Activated CD8-positive, alpha-beta T cell treated with anti-CD3 and anti-CD28 coated beads, Interleukin-2, amount 10 ng/mL, durations not matched to agents 7 days and 5 days (primary cell): ENCODE data around the gene OSBPL10. TPM values are rescaled to one million over a fixed set of nuclear protein-coding genes. Genes with fewer than 3 reads are reported as not detected.

Source experiments
- ATAC-seq: fragments of 150-1000 bp; cut with Tn5 transposase; one replicate; pipeline ENCODE4 v1.10.0; 2021; ENCODE audit warnings: moderate library complexity
- CTCF ChIA-PET: fragments of 350-600 bp; sonication (Branson Sonifier 250); formaldehyde crosslinking; loops from one replicate; lab custom pipeline; 2021; ENCODE audit warnings: antibody characterized with exemption; lab: Charles Lee
- POLR2A ChIA-PET: fragments of 350-600 bp; sonication (Branson Sonifier 250); formaldehyde crosslinking; loops from one replicate; lab custom pipeline; 2021; ENCODE audit warnings: antibody characterized with exemption; lab: Charles Lee
- DNase-seq: peaks from one replicate; pipeline ENCODE4 v3.0.0-alpha.2; 2020
- H3K27ac Mint-ChIP-seq: one replicate; pipeline ENCODE4 v1.8.0; 2021; ENCODE audit warnings: mild to moderate bottlenecking, mixed read lengths
- H3K27me3 Mint-ChIP-seq: one replicate; pipeline ENCODE4 v1.8.0; 2021; ENCODE audit warnings: low read depth, mixed read lengths
- H3K36me3 Mint-ChIP-seq: one replicate; pipeline ENCODE4 v1.8.0; 2021; ENCODE audit warnings: low read depth, mixed read lengths
- H3K4me1 Mint-ChIP-seq: one replicate; pipeline ENCODE4 v1.8.0; 2021; ENCODE audit warnings: low read depth, mixed read lengths
- H3K4me3 Mint-ChIP-seq: one replicate; pipeline ENCODE4 v1.8.0; 2021; ENCODE audit warnings: mild to moderate bottlenecking, mixed read lengths
- H3K9me3 Mint-ChIP-seq: one replicate; pipeline ENCODE4 v1.8.0; 2022; ENCODE audit warnings: mixed read lengths; ENCODE audit not compliant: insufficient read depth
- total RNA-seq, 2 experiments: library from RNA; stranded (reverse); gene quantifications; one replicate each; pipeline ENCODE4 v1.2.3, GENCODE V29; 2021

Gene OSBPL10
- total RNA-seq, 2 experiments from 2014 or later: 0.05 to 0.53 TPM

- no peaks in the 10 kb centered on the region for H3K9me3 Mint-ChIP-seq
- CTCF ChIA-PET: no interaction called here
- H3K27ac Mint-ChIP-seq: no peak overlapping the region
- POLR2A ChIA-PET: no interaction called here
- DNase-seq (no peak), ATAC-seq (no peak)
- peaks cover 2% of the 10 kb centered on the region for H3K27me3 Mint-ChIP-seq
- no peaks in the 10 kb centered on the region for H3K4me1 Mint-ChIP-seq
- H3K4me3 Mint-ChIP-seq: no peak overlapping the region
- no peaks in the 10 kb centered on the region for H3K36me3 Mint-ChIP-seq
These were observed 12.1 kb downstream of the OSBPL10 start for GRCh38 chr3:31968927-31969418.

GRCh38 chr3:31968369-31968926 lies 12.6 kb downstream of the OSBPL10 start:
- no peak for ATAC-seq
- no peaks in the 10 kb centered on the region for H3K36me3 Mint-ChIP-seq
- H3K9me3 Mint-ChIP-seq: no peaks in the 10 kb centered on the region
- no peak for DNase-seq
- H3K27ac Mint-ChIP-seq: no peak overlapping the region
- H3K4me1 Mint-ChIP-seq: no peaks in the 10 kb centered on the region
- H3K4me3 Mint-ChIP-seq: no peak overlapping the region
- ChIA-PET POLR2A (no interaction called here), CTCF (no interaction called here)
- H3K27me3 Mint-ChIP-seq: peaks cover 2% of the 10 kb centered on the region

GRCh38 chr3:31967592-31967991 lies 13.5 kb downstream of the OSBPL10 start:
- Mint-ChIP-seq H3K36me3 (no peaks in the 10 kb centered on the region), H3K27me3 (peaks cover 2% of the 10 kb centered on the region), H3K27ac (no peak overlapping the region), H3K4me1 (peaks cover 4% of the 10 kb centered on the region), H3K4me3 (no peak overlapping the region), H3K9me3 (no peaks in the 10 kb centered on the region)
- POLR2A ChIA-PET: no interaction called here
- DNase-seq: no peak
- ATAC-seq: no peak
- CTCF ChIA-PET: interaction anchor here (0.6 kb wide), 1 partner anchor 267 kb away, joined by 3 read pairs; no protein-coding TSS in a partner anchor

GRCh38 chr3:31966978-31967591 lies 14.0 kb downstream of the OSBPL10 start:
- Mint-ChIP-seq H3K27me3 (peaks cover 2% of the 10 kb centered on the region), H3K4me1 (peaks cover 5% of the 10 kb centered on the region), H3K9me3 (no peaks in the 10 kb centered on the region), H3K27ac (no peak overlapping the region), H3K36me3 (no peaks in the 10 kb centered on the region), H3K4me3 (no peak overlapping the region)
- CTCF ChIA-PET: interaction anchor here (0.6 to 1.2 kb wide), 2 partner anchors 16 to 268 kb away, joined by 3 read pairs; no protein-coding TSS in a partner anchor
- ATAC-seq (no peak), DNase-seq (no peak)
- POLR2A ChIA-PET: no interaction called here

GRCh38 chr3:31962801-31963205 lies 18.3 kb downstream of the OSBPL10 start:
- no peak for ATAC-seq
- Mint-ChIP-seq H3K9me3 (no peaks in the 10 kb centered on the region), H3K36me3 (no peaks in the 10 kb centered on the region), H3K4me3 (no peak overlapping the region), H3K27ac (no peak overlapping the region), H3K27me3 (peaks cover 4% of the 10 kb centered on the region), H3K4me1 (peaks cover 5% of the 10 kb centered on the region)
- ChIA-PET CTCF (no interaction called here), POLR2A (no interaction called here)
- DNase-seq: no peak

GRCh38 chr3:31960793-31961431 lies 20.1 kb downstream of the OSBPL10 start:
- Mint-ChIP-seq H3K27ac (no peak overlapping the region), H3K9me3 (no peaks in the 10 kb centered on the region), H3K4me1 (peaks cover 5% of the 10 kb centered on the region), H3K4me3 (no peak overlapping the region), H3K27me3 (peaks cover 2% of the 10 kb centered on the region), H3K36me3 (no peaks in the 10 kb centered on the region)
- ChIA-PET CTCF (no interaction called here), POLR2A (no interaction called here)
- DNase-seq (no peak), ATAC-seq (no peak)

GRCh38 chr3:31959951-31960792 lies 20.9 kb downstream of the OSBPL10 start:
- no peak for DNase-seq
- CTCF ChIA-PET: no interaction called here

GRCh38 chr3:31959251-31959650 lies 21.8 kb downstream of the OSBPL10 start:
- H3K9me3 Mint-ChIP-seq: no peaks in the 10 kb centered on the region

More at GRCh38 chr3:31959951-31960792, 20.9 kb downstream of the OSBPL10 start:
- no peak overlapping the region for H3K4me3 Mint-ChIP-seq
- POLR2A ChIA-PET: no interaction called here
- H3K27ac Mint-ChIP-seq: no peak overlapping the region
- H3K9me3 Mint-ChIP-seq: no peaks in the 10 kb centered on the region
- H3K27me3 Mint-ChIP-seq: peaks cover 2% of the 10 kb centered on the region
- H3K4me1 Mint-ChIP-seq: peaks cover 5% of the 10 kb centered on the region
- no peak for ATAC-seq
- no peaks in the 10 kb centered on the region for H3K36me3 Mint-ChIP-seq

GRCh38 chr3:31958701-31959152 lies 22.3 kb downstream of the OSBPL10 start:
- DNase-seq (no peak), ATAC-seq (no peak)
- H3K27ac Mint-ChIP-seq: no peak overlapping the region
- POLR2A ChIA-PET: no interaction called here
- H3K4me1 Mint-ChIP-seq: peaks cover 5% of the 10 kb centered on the region
- CTCF ChIA-PET: no interaction called here
- peaks cover 2% of the 10 kb centered on the region for H3K27me3 Mint-ChIP-seq
- no peak overlapping the region for H3K4me3 Mint-ChIP-seq
- H3K36me3 Mint-ChIP-seq: no peaks in the 10 kb centered on the region
- H3K9me3 Mint-ChIP-seq: no peaks in the 10 kb centered on the region

More at GRCh38 chr3:31959251-31959650, 21.8 kb downstream of the OSBPL10 start:
- no peak for ATAC-seq
- H3K27ac Mint-ChIP-seq: no peak overlapping the region
- DNase-seq: no peak
- POLR2A ChIA-PET: no interaction called here
- no peak overlapping the region for H3K4me3 Mint-ChIP-seq
- CTCF ChIA-PET: no interaction called here
- H3K36me3 Mint-ChIP-seq: no peaks in the 10 kb centered on the region
- peaks cover 2% of the 10 kb centered on the region for H3K27me3 Mint-ChIP-seq
- H3K4me1 Mint-ChIP-seq: peaks cover 5% of the 10 kb centered on the region

GRCh38 chr3:31957106-31957505 lies 24.0 kb downstream of the OSBPL10 start:
- Mint-ChIP-seq H3K27me3 (peaks cover 2% of the 10 kb centered on the region), H3K4me3 (no peak overlapping the region), H3K27ac (no peak overlapping the region), H3K9me3 (no peaks in the 10 kb centered on the region), H3K36me3 (no peaks in the 10 kb centered on the region), H3K4me1 (no peaks in the 10 kb centered on the region)
- ChIA-PET CTCF (no interaction called here), POLR2A (no interaction called here)
- DNase-seq (no peak), ATAC-seq (no peak)

GRCh38 chr3:31955581-31955980 lies 25.5 kb downstream of the OSBPL10 start:
- Mint-ChIP-seq H3K9me3 (no peaks in the 10 kb centered on the region), H3K4me1 (no peaks in the 10 kb centered on the region), H3K27me3 (peaks cover 6% of the 10 kb centered on the region), H3K36me3 (no peaks in the 10 kb centered on the region), H3K4me3 (no peak overlapping the region), H3K27ac (no peak overlapping the region)
- DNase-seq (no peak), ATAC-seq (no peak)
- CTCF ChIA-PET: no interaction called here
- POLR2A ChIA-PET: no interaction called here
